ENCODE data around the gene FSD2. TPM values are rescaled to one million over a fixed set of nuclear protein-coding genes. Genes with fewer than 3 reads are reported as not detected.

FSD2 gene
- total and polyA plus RNA-seq, 9 of the 15 experiments (the other 6 are each of a cell fraction or from before 2014, with no cell fraction given), result 0.01 to 0.06 TPM; not detected in 7

- peak; percentile 19; the same call in 1 of the 2 replicates for TF ChIP-seq KAT7 (CRISPR knock-in tag; IDR thresholded peaks at IDR 0.05; ENCODE audit: borderline replicate concordance)
- no peak for TF ChIP-seq TCFL5 (CRISPR knock-in tag; conservative IDR thresholded peaks at IDR 0.05)
- TF ChIP-seq ARID4B (CRISPR knock-in tag; IDR thresholded peaks at IDR 0.05), result peak; percentile 8; the same call in 1 of the 2 replicates
- no peak for TF ChIP-seq POLR2A (conservative IDR thresholded peaks at IDR 0.05)
- TF ChIP-seq MXI1 (IDR thresholded peaks at IDR 0.05; ENCODE audit: low read depth, low read length), result no peak
- 0 out of 2 replicates have a peak, but pooled peaks have one; percentile 7 for TF ChIP-seq FOXM1 (IDR thresholded peaks at IDR 0.05; ENCODE audit: low read depth)
- 0 out of 2 replicates have a peak, but pooled peaks have one; percentile 11 for TF ChIP-seq FOXM1 (CRISPR knock-in tag; IDR thresholded peaks at IDR 0.05; ENCODE audit: low read depth)
- no peak for TF ChIP-seq ZNF263 (CRISPR knock-in tag; IDR thresholded peaks at IDR 0.05; ENCODE audit: borderline replicate concordance)
- TF ChIP-seq, protein P1, sequence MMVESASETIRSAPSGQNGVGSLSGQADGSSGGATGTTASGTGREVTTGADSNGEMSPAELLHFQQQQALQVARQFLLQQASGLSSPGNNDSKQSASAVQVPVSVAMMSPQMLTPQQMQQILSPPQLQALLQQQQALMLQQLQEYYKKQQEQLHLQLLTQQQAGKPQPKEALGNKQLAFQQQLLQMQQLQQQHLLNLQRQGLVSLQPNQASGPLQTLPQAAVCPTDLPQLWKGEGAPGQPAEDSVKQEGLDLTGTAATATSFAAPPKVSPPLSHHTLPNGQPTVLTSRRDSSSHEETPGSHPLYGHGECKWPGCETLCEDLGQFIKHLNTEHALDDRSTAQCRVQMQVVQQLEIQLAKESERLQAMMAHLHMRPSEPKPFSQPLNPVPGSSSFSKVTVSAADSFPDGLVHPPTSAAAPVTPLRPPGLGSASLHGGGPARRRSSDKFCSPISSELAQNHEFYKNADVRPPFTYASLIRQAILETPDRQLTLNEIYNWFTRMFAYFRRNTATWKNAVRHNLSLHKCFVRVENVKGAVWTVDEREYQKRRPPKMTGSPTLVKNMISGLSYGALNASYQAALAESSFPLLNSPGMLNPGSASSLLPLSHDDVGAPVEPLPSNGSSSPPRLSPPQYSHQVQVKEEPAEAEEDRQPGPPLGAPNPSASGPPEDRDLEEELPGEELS (CRISPR knock-in tag; IDR thresholded peaks at IDR 0.05; ENCODE audit: borderline replicate concordance), result 0 out of 2 replicates have a peak, but pooled peaks have one; percentile 38
- peak; percentile 37 for TF ChIP-seq CHD1 (IDR thresholded peaks at IDR 0.05; ENCODE audit: low read length)
- TF ChIP-seq CTCF (IDR thresholded peaks at IDR 0.05 in 2 of 3, conservative IDR thresholded peaks at IDR 0.05 in 1 of 3; ENCODE audit: insufficient read depth in 2 of 3, low read depth in 1 of 3, low read length in 3 of 3), result 0 out of 6 replicates have a peak, but pooled peaks of 2 of the 3 experiments have one; percentile 11 to 13
- no peak for TF ChIP-seq XRCC5 (IDR thresholded peaks at IDR 0.05; ENCODE audit: low read depth, low read length)
- peak; percentile 51 for TF ChIP-seq ZFX (CRISPR knock-in tag; IDR thresholded peaks at IDR 0.05)
- TF ChIP-seq ZNF311 (CRISPR knock-in tag; IDR thresholded peaks at IDR 0.05), result no peak
- TF ChIP-seq NCOR1 (IDR thresholded peaks at IDR 0.05), result no peak
Measured at GRCh38 chr15:82750831-82751180, 55.1 kb downstream of the FSD2 start (continued).
